Kidney (tissue), 14 donors: Measurements from ENCODE around the gene AMIGO2. TPM values are rescaled to one million over a fixed set of nuclear protein-coding genes. Genes with fewer than 3 reads are reported as not detected.

ENCODE experiments used
- DNase-seq, 5 donors: peaks; one replicate each; pipeline ENCODE4 v3.0.0-alpha.2; 2013 to 2020
- FAIRE-seq: peaks from 2 replicates; lab custom pipeline; 2012; peaks lifted over from hg19 to GRCh38; lab: Jason Lieb, UNC
- H3K27ac ChIP-seq, 2 donors: one replicate each; pipeline ENCODE4 v1.7.0; 2013; ENCODE audit warnings: low read depth in 2 of 2, low read length in 2 of 2, inconsistent platforms in 1 of 2
- H3K27me3 ChIP-seq: one replicate; pipeline ENCODE4 v1.7.1; 2013; ENCODE audit warnings: low read length, inconsistent platforms; ENCODE audit not compliant: control insufficient read depth, insufficient read depth
- H3K36me3 ChIP-seq, 3 donors: one replicate each; pipeline versions ENCODE4 v1.7.0 to v1.7.1; 2013; ENCODE audit warnings: low read length in 3 of 3, control low read depth in 1 of 3, inconsistent platforms in 1 of 3; ENCODE audit not compliant: insufficient read depth in 3 of 3, control insufficient read depth in 2 of 3
- H3K4me1 ChIP-seq, 3 donors: one replicate each; pipeline versions ENCODE4 v1.7.0 to v1.7.1; 2013; ENCODE audit warnings: low read length in 3 of 3, inconsistent platforms in 1 of 3, low read depth in 1 of 3; ENCODE audit not compliant: control insufficient read depth in 2 of 3, insufficient read depth in 2 of 3
- H3K4me3 ChIP-seq, 3 donors: one replicate each; pipeline versions ENCODE4 v1.7.0 to v1.8.1; 2013; ENCODE audit warnings: low read length in 3 of 3, control low read depth in 1 of 3, inconsistent platforms in 1 of 3
- H3K9ac ChIP-seq, 3 donors: one replicate each; pipeline versions ENCODE4 v1.7.0 to v1.7.1; 2013; ENCODE audit warnings: low read length in 3 of 3, control low read depth in 1 of 3, inconsistent platforms in 1 of 3
- H3K9me3 ChIP-seq, 3 donors: one replicate each; pipeline versions ENCODE4 v1.7.0 to v1.7.1; 2013; ENCODE audit warnings: low read length in 3 of 3, control low read depth in 1 of 3, inconsistent platforms in 1 of 3; ENCODE audit not compliant: control insufficient read depth in 2 of 3, insufficient read depth in 1 of 3
- CTCF ChIP-seq: IDR thresholded peaks from 3 replicates; pipeline ENCODE4 v1.5.1; 2012; ENCODE audit warnings: mild to moderate bottlenecking, moderate library complexity, borderline replicate concordance; ENCODE audit not compliant: insufficient read depth; ENCODE audit errors: extremely low read depth
- intact Hi-C: fragments of 100-400 bp; cut with DNase I; formaldehyde crosslinking; loops from one replicate; pipeline ENCODE4 v1.11.1; 2022
- polyA plus RNA-seq: library from polyadenylated mRNA; stranded (reverse); fragments of 350-450 nt; fragmentation: Illumina TruSeq; extraction: RNeasy Lipid Tissue Mini Kit (QIAGEN cat#74804); gene quantifications from one replicate; pipeline ENCODE4 v1.2.3, GENCODE V29; 2014; ENCODE audit warnings: low read depth, low replicate concordance; ENCODE audit not compliant: insufficient read depth
- total RNA-seq: library from RNA; stranded (reverse); fragmentation: NEBNext Ultra II Directional; extraction: Animal tissue kit (Norgen Biotek cat#: 25700); gene quantifications from one replicate; pipeline ENCODE4 v1.2.1, GENCODE V29; 2021
- donor health status: control.
- donor health status: control.
- donor health status: control.
- donor health status: control.
- donor health status: control.
- donor health status: DM: yes; HTN: yes; CAD: no.
- donor health status: Normal renal cell carcinoma (clear cell type).

Gene AMIGO2
- total and polyA plus RNA-seq, 2 donors from 2014 or later: 8.7 to 12.2 TPM

GRCh38 chr12:47091009-47091408, 11.2 kb upstream of the AMIGO2 start:
- H3K4me3 ChIP-seq: no peak overlapping the region
- intact Hi-C loops: no loop called here
- no peak overlapping the region for H3K27ac ChIP-seq
- no peak overlapping the region for H3K9ac ChIP-seq
- FAIRE-seq: no peak
- H3K36me3 ChIP-seq: no peaks in the 10 kb centered on the region
- H3K27me3 ChIP-seq: no peaks in the 10 kb centered on the region
- no peaks in the 10 kb centered on the region for H3K4me1 ChIP-seq
- no peak for TF ChIP-seq CTCF
- peaks cover 0 to 2% (median 0%) of the 10 kb centered on the region in 3 donors for H3K9me3 ChIP-seq
- no peak for DNase-seq

GRCh38 chr12:47088021-47088944, 8.5 kb upstream of the AMIGO2 start:
- no peak for FAIRE-seq
- Histone ChIP-seq H3K9me3 (peaks cover 0 to 2% (median 0%) of the 10 kb centered on the region in 3 donors), H3K36me3 (no peaks in the 10 kb centered on the region), H3K4me1 (peaks cover 0 to 4% (median 0%) of the 10 kb centered on the region in 3 donors), H3K27me3 (no peaks in the 10 kb centered on the region), H3K9ac (no peak overlapping the region), H3K4me3 (no peak overlapping the region), H3K27ac (no peak overlapping the region)
- intact Hi-C loops: no loop called here
- no peak for TF ChIP-seq CTCF
- DNase-seq: no peak

DNA sequence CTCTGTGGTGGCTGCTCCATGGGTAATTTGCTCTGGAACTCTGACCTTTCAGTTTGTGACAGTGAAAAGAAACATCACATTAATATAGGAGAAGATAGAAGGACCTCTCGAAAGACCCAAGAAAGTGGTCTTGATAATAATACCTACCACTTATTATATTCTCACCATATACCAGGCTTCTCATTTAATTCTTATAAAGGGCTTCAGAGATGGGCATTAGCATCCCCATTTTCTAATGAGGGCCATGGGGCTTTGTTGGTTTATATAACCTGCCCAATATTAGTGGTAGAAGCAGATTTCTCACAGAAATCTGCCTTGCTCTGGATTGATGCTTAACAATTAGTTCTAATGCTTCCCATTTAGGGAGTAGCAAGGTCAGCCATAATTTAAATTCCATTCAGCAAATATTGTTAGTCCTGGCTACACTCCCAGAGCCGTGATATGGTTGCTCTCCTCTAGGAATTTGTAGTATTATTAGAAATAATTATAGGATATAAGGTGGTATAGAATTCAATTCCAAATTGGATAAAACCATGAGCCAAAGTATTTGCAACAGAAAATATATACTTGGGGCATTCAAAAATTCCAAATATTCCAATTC, 7.4 kb upstream of the AMIGO2 start:
- no peaks in the 10 kb centered on the region for H3K9me3 ChIP-seq
- H3K4me1 ChIP-seq: peaks cover 0 to 4% (median 0%) of the 10 kb centered on the region in 3 donors
- FAIRE-seq: no peak
- H3K4me3 ChIP-seq: no peak overlapping the region
- DNase-seq: peak in 1 of 5 donors; percentile 30
- no peak overlapping the region for H3K27ac ChIP-seq
- no peaks in the 10 kb centered on the region for H3K36me3 ChIP-seq
- intact Hi-C loops: no loop called here
- H3K9ac ChIP-seq: no peak overlapping the region
- TF ChIP-seq CTCF: no peak
- H3K27me3 ChIP-seq: no peaks in the 10 kb centered on the region
